RWPE1 (cell line): ENCODE measurements around the gene NIPSNAP3A.
"Not testable (repeated sequence)": the region's sequence is repeated elsewhere in the genome, so short reads cannot be mapped to it uniquely, and the experiment has no call there.

Experiments
- CTCF ChIA-PET: fragments of 350-600 bp; sonication (Branson Sonifier 250); formaldehyde crosslinking; extraction: SDS; loops from one replicate; lab custom pipeline; 2021; lab: Yijun Ruan, JAX
- POLR2A ChIA-PET: fragments of 400-600 bp; formaldehyde crosslinking; extraction: SDS; loops from one replicate; lab custom pipeline; 2020; ENCODE audit warnings: antibody characterized with exemption; ENCODE audit not compliant: low non-redundant PET; lab: Yijun Ruan, JAX
- DNase-seq: peaks from one replicate; pipeline ENCODE4 v3.0.0; 2012; ENCODE audit warnings: low spot score
- H3K27ac ChIP-seq: fragments of 450-650 bp; 2 replicates; pipeline ENCODE4 v1.5.1; 2017
- TF ChIP-seq, protein P1 (sequence below): fragments of 450-650 bp; conservative IDR thresholded peaks from 2 replicates; pipeline ENCODE4 v1.5.1; 2017; ENCODE audit warnings: low read depth, mild to moderate bottlenecking

Gene NIPSNAP3A

DNA sequence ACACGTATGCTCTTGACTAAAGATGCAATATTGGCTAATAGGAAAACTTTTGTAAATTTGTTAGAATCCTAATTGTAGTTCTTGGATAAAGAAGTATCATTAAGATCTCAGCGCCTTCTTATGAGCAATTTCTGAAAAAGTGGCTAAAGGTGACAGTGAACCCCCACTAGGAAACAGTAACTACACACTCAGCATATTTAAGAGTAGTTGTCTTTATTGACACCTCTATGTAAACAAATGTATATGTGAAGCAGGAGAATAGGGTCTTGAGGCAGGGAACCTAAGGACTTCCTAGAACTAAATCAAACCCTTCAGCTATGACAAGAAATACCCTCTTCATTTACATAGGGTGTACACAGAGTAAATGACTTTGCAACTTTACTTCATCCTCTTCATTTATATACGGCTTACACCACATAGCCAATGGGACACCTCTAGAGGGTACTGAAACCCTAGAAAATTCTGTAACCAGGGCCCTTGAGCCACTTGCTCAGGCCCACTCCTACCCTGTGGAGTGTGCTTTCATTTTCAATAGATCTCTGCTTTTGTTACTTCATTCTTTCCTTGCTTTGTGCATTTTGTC lies 2.8 kb downstream of the NIPSNAP3A start:
- TF ChIP-seq, protein P1, sequence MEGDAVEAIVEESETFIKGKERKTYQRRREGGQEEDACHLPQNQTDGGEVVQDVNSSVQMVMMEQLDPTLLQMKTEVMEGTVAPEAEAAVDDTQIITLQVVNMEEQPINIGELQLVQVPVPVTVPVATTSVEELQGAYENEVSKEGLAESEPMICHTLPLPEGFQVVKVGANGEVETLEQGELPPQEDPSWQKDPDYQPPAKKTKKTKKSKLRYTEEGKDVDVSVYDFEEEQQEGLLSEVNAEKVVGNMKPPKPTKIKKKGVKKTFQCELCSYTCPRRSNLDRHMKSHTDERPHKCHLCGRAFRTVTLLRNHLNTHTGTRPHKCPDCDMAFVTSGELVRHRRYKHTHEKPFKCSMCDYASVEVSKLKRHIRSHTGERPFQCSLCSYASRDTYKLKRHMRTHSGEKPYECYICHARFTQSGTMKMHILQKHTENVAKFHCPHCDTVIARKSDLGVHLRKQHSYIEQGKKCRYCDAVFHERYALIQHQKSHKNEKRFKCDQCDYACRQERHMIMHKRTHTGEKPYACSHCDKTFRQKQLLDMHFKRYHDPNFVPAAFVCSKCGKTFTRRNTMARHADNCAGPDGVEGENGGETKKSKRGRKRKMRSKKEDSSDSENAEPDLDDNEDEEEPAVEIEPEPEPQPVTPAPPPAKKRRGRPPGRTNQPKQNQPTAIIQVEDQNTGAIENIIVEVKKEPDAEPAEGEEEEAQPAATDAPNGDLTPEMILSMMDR, result no peak
- ChIA-PET POLR2A (no interaction called here), CTCF (interaction anchor here (0.7 kb wide), 1 partner anchor 42 kb away, joined by 3 read pairs; no protein-coding TSS in a partner anchor)
- H3K27ac ChIP-seq, result no peak overlapping the region
- DNase-seq, result no peak

DNA sequence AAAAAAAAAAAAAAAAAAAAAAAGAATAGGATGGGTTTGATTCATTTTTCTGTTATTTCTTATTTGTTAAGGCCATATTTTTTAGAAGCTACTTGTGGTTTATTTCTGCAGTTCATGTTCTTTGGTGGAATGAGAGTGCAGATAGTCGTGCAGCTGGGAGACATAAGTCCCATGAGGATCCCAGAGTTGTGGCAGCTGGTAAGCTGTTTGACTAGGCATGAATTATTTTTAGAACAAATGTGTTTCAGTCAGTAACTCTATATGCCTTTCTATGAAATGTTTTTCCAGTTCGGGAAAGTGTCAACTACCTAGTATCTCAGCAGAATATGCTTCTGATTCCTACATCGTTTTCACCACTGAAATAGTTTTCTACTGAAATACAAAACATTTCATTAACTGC lies 11.5 kb downstream of the NIPSNAP3A start:
- ChIA-PET CTCF (interaction anchor here (0.9 kb wide), 1 partner anchor 11 kb away, joined by 5 read pairs; no protein-coding TSS in a partner anchor), POLR2A (no interaction called here)
- TF ChIP-seq, protein P1, result no peak
- no peak overlapping the region for H3K27ac ChIP-seq
- DNase-seq, result no peak

DNA sequence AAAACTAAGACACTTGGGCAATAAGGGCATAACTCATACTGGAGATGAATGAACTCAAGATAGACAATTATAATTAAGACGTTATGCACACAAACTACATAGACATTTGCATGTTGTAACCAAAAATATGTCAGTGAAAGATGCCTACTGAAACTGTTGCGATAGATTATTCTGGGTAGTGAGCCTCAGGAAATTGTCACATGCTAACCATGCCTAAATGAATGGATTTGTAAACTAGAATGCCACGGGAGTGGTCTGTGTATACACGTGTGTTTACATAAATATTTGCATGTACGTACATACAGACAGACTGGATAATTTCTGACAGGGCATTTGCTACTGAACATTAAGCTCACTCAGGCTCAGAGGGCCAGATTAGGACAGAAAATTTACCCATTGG lies 17.7 kb downstream of the NIPSNAP3A start:
- TF ChIP-seq, protein P1, result no peak
- CTCF ChIA-PET, result no interaction called here
- no peak overlapping the region for H3K27ac ChIP-seq

DNA sequence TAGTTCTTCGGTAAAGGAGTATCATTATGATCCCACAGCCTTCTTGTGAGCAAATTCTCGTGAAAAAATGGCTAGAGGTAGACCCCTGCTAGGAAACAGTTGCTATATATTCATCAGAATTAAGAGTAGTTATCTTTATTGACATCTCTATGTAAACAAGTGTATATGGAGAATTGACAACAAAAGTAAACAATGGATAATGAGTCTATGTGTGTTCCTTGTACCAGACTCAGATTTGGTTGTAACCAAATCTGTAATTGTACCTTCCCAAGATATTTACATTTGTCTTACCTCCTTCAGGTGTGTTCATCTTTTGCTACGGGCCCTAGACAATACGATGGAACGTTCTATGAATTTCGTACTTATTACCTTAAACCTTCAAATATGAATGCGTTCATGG lies 18.5 kb downstream of the NIPSNAP3A start:
- H3K27ac ChIP-seq, result no peak overlapping the region
- no peak for DNase-seq
- ChIA-PET POLR2A (no interaction called here), CTCF (interaction anchor here (0.5 kb wide), 1 partner anchor 480 kb away, joined by 3 read pairs; no protein-coding TSS in a partner anchor)
- TF ChIP-seq, protein P1, result no peak

More for the DNA sequence above, 17.7 kb downstream of the NIPSNAP3A start:
- no peak for DNase-seq
- POLR2A ChIA-PET, result no interaction called here

DNA sequence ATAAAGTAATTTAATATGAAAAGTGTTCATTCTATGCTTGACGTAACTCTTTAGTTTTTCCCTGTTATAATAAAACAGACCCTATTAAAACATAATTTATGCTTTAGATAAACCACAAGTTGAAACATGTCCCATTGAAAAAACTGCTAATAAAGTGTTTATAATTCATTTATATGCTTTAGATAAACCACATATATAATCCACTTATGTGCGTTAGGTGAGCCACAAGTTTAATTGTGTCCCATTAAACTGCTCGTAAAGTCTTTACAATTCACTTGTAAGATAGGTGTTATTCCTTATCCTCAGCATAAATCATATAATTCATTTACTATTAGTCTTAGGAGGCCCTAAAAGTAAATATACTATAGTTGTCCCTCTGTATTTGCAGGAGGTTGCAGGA lies 20.0 kb downstream of the NIPSNAP3A start:
- TF ChIP-seq, protein P1, result no peak
- DNase-seq, result no peak
- no peak overlapping the region for H3K27ac ChIP-seq
- CTCF ChIA-PET, result no interaction called here
- POLR2A ChIA-PET, result no interaction called here

DNA sequence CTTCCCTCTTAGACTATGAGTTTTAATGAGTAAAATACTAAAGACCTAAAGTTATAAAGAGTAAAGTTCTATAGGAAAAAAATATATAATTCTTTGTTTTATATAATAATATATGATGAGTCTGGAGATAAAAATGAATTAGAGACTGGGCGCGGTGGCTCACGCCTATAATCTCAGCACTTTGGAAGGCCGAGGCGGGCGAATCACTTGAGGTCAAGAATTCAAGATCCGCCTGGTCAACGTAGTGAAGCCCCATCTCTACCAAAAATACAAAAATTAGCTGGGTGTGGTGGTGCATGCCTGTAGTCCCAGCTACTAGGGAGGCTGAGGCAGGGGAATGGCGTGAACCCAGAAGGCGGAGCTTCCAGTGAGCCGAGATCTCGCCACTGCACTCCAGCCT lies 21.5 kb downstream of the NIPSNAP3A start:
- H3K27ac ChIP-seq, POLR2A ChIA-PET, DNase-seq: not testable (repeated sequence)
- CTCF ChIA-PET, result interaction anchor here (0.7 kb wide), 1 partner anchor 181 kb away, joined by 4 read pairs; no protein-coding TSS in a partner anchor

DNA sequence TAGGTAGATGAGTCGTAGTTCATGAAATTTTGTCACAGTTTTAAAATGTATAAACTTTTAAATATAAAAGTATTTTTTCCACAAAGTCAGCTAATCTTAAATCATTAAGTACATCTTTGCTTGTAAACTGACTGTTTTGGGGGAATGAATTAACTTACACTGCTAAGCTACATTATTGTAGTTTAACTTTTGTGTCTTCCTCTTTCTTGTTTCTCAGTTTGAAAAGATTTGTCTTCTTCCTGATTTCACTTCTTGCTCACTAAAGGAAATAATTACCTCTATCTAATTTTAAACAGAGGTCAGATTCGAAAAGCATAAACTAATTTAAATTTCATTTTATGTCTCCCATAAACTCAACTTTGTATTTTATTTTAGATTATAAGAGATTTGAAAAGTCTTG lies 22.2 kb downstream of the NIPSNAP3A start:
- ChIA-PET CTCF (interaction anchor here (0.7 kb wide), 1 partner anchor 181 kb away, joined by 4 read pairs; no protein-coding TSS in a partner anchor), POLR2A (no interaction called here)
- TF ChIP-seq, protein P1, result no peak
- no peak for DNase-seq
- H3K27ac ChIP-seq, result no peak overlapping the region
